SK-N-SH treated with all-trans-retinoic acid at 6 μM for 48 hours (cell line): ENCODE measurements around the gene APOB.

Source experiments
- ATAC-seq: fragments of 200-7000 bp; cut with Tn5 transposase; 3 replicates; pipeline ENCODE4 v1.9.1; 2020; ENCODE audit warnings: mild to moderate bottlenecking, moderate library complexity
- ARNTL ChIP-seq: fragments of 450-650 bp; formaldehyde crosslinking; IDR thresholded peaks from 2 replicates; pipeline ENCODE4 v1.5.0; 2020; ENCODE audit warnings: low read depth, mild to moderate bottlenecking, moderate library complexity, borderline replicate concordance
- BACH2 ChIP-seq: fragments of 250-450 bp; sonication (Bioruptor Pico); IDR thresholded peaks from 2 replicates; pipeline ENCODE4 v1.9.0; 2021; ENCODE audit warnings: mild to moderate bottlenecking, borderline replicate concordance
- CSDC2 ChIP-seq: fragments of 250-450 bp; sonication (Bioruptor Pico); IDR thresholded peaks from 2 replicates; pipeline ENCODE4 v1.5.0; 2020; ENCODE audit warnings: mild to moderate bottlenecking, moderate library complexity
- ESRRG ChIP-seq: fragments of 250-450 bp; sonication (Bioruptor Pico); IDR thresholded peaks from 2 replicates; pipeline ENCODE4 v1.6.1; 2021; ENCODE audit warnings: mild to moderate bottlenecking
- GLIS3 ChIP-seq: fragments of 250-450 bp; sonication (Bioruptor Pico); IDR thresholded peaks from 2 replicates; pipeline ENCODE4 v1.5.0; 2020; ENCODE audit warnings: mild to moderate bottlenecking, moderate library complexity
- ISL1 ChIP-seq: fragments of 250-450 bp; sonication (Bioruptor Pico); IDR thresholded peaks from 2 replicates; pipeline ENCODE4 v2.1.2; 2022; ENCODE audit warnings: mild to moderate bottlenecking, moderate library complexity
- OSR1 ChIP-seq: fragments of 250-450 bp; sonication (Bioruptor Pico); IDR thresholded peaks from 2 replicates; pipeline ENCODE4 v1.8.0; 2022; ENCODE audit warnings: moderate library complexity, mild to moderate bottlenecking, inconsistent platforms
- PPARA ChIP-seq: fragments of 250-450 bp; sonication (Bioruptor Pico); IDR thresholded peaks from 2 replicates; pipeline ENCODE4 v1.5.0; 2020; ENCODE audit warnings: mild to moderate bottlenecking, borderline replicate concordance
- RARB ChIP-seq: fragments of 250-450 bp; sonication (Bioruptor Pico); IDR thresholded peaks from 2 replicates; pipeline ENCODE4 v1.8.0; 2021; ENCODE audit warnings: mild to moderate bottlenecking, moderate library complexity
- SNAI2 ChIP-seq: fragments of 250-450 bp; sonication (Bioruptor Pico); IDR thresholded peaks from 2 replicates; pipeline ENCODE4 v1.5.0; 2020; ENCODE audit warnings: mild to moderate bottlenecking, moderate library complexity
- TCF4 ChIP-seq: fragments of 250-450 bp; sonication (Bioruptor Pico); IDR thresholded peaks from 2 replicates; pipeline ENCODE4 v1.8.0; 2021; ENCODE audit warnings: mild to moderate bottlenecking, moderate library complexity, borderline replicate concordance
- TOX ChIP-seq: fragments of 250-450 bp; sonication (Bioruptor Pico); IDR thresholded peaks from 2 replicates; pipeline ENCODE4 v1.8.0; 2021; ENCODE audit warnings: mild to moderate bottlenecking, moderate library complexity, borderline replicate concordance
- ZC3H10 ChIP-seq: fragments of 250-450 bp; sonication (Bioruptor Pico); IDR thresholded peaks from 2 replicates; pipeline ENCODE4 v1.5.1; 2021; ENCODE audit warnings: mild to moderate bottlenecking, moderate library complexity
- ZFP3 ChIP-seq: fragments of 250-450 bp; sonication (Bioruptor Pico); IDR thresholded peaks from 2 replicates; pipeline ENCODE4 v1.5.0; 2020; ENCODE audit warnings: mild to moderate bottlenecking, moderate library complexity
- ZFP30 ChIP-seq: fragments of 450-650 bp; formaldehyde crosslinking; IDR thresholded peaks from 2 replicates; pipeline ENCODE4 v1.5.0; 2022; ENCODE audit warnings: mild to moderate bottlenecking, moderate library complexity
- ZNF565 ChIP-seq: fragments of 450-650 bp; formaldehyde crosslinking; conservative IDR thresholded peaks from 2 replicates; pipeline ENCODE4 v1.5.0; 2020; ENCODE audit warnings: low read depth, mild to moderate bottlenecking, moderate library complexity
- ZNF70 ChIP-seq: fragments of 450-650 bp; formaldehyde crosslinking; IDR thresholded peaks from 2 replicates; pipeline ENCODE4 v1.5.0; 2020; ENCODE audit warnings: mild to moderate bottlenecking, moderate library complexity
- ZNF8 ChIP-seq: fragments of 450-650 bp; formaldehyde crosslinking; IDR thresholded peaks from 2 replicates; pipeline ENCODE4 v1.5.0; 2020; ENCODE audit warnings: mild to moderate bottlenecking, moderate library complexity
- TF ChIP-seq, protein P1 (sequence below): fragments of 250-450 bp; sonication (Bioruptor Pico); IDR thresholded peaks from 2 replicates; pipeline ENCODE4 v1.8.0; 2020; ENCODE audit warnings: mild to moderate bottlenecking, moderate library complexity, borderline replicate concordance
- TF ChIP-seq, protein P2 (sequence below): fragments of 250-450 bp; sonication (Bioruptor Pico); IDR thresholded peaks from 2 replicates; pipeline ENCODE4 v1.8.0; 2021; ENCODE audit warnings: low read depth, mild to moderate bottlenecking, moderate library complexity, borderline replicate concordance
- TF ChIP-seq, protein P3 (sequence below): fragments of 250-450 bp; sonication (Bioruptor Pico); IDR thresholded peaks from 2 replicates; pipeline ENCODE4 v1.5.1; 2020; ENCODE audit warnings: low read depth, mild to moderate bottlenecking, moderate library complexity

The APOB gene

DNA sequence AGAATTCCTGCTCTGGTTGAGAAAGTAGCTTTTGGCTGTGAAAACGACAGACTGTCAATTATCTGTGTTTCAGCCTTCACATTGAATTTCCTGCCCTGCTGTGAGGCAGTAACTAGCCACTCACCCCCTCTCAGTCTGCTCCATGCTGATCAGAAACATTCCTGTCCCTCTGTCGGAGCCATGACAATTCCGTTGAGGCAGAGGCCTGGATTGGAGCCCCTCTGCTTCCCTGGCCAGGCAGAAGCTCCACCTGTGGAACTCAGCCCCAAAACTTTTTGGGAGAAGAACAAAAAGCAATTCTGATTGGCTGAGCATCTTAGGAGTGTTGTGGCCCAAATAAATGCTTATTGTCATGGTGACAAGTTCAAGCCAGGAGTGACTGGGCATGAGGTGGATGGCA lies 60.0 kb downstream of the APOB start:
- no peak for ATAC-seq
- TF ChIP-seq ZNF70 (CRISPR knock-in tag) (no peak), TOX (CRISPR knock-in tag) (no peak), ARNTL (CRISPR knock-in tag) (no peak), SNAI2 (CRISPR knock-in tag) (no peak), ZNF8 (CRISPR knock-in tag) (no peak)

DNA sequence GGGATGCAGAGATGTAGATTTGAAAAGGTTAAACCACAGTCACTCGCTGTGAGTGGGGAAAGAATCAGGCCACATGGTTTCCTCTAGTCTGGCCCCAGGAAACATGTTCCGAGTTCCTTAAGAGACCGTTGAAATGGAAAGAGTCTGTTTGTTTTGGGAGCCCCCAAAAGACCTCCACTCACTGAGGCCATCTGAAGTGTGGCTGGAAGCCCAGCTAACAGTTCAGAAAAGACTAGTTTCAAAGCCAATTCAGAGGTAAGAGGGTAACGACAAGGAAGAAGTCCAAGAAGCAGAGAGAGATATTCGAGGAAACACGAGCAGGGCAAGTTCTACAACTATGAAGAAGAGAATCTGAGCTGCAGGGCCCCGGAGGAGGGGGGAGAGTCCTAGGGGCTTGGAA lies 61.0 kb downstream of the APOB start:
- no peak for TF ChIP-seq GLIS3
- TF ChIP-seq OSR1 = no peak
- no peak for TF ChIP-seq ISL1 (CRISPR knock-in tag)
- no peak for ATAC-seq

DNA sequence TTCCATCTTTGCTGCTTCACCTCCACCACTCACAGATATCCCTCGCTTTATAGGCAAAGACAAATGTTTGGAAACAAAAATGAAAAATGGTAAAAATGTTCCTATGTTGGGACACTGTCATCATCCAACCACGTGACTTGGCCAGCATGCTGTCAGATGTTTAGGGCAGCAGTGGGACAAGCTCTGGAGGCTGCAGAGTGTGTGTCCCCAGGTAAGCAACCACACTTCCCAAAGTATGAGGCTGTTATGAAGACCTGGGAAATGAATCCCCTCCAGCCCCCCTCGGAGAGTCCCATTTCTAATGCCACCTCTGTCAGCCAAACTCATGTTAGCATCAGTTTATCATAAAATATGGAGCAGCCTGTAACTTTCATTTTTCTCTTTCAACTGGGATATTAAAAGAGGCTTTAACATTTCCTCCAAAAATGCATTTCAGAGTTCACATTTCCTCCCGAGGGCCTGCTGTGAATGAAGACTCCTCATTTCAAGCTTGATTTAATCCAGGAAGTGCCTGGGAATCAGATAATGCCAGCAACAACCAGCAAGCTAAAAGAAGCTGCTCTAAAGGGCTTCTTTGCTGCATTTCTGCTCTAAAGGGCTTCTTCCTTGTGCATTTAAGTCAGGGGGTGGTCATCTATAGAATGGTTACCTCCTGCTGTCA lies 66.2 kb downstream of the APOB start:
- TF ChIP-seq ISL1 (CRISPR knock-in tag) = no peak
- TF ChIP-seq ZFP30 (CRISPR knock-in tag) = no peak

DNA sequence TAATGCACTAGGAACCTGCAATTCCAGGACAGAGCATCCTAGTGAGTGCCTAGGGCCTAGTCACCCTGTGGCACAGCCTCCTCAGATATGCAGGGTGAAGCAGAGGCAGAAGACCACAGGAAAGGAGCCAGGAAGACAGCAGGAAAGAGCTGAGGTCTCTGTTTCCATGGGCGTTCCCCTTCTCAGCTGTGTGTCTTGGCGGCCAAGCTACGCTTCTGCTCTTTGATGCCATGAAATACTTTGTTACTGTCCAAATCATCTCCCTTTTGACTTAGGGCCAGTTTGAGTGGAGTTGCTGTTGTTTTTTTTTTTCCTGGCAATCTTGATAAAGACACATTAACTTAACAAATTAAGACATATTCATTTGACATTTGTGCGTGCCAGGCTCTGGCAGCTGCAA lies 67.3 kb downstream of the APOB start:
- TF ChIP-seq ZNF70 (CRISPR knock-in tag) = no peak
- no peak for TF ChIP-seq RARB
- TF ChIP-seq ESRRG (CRISPR knock-in tag) = no peak
- TF ChIP-seq ZC3H10 = no peak
- no peak for TF ChIP-seq SNAI2 (CRISPR knock-in tag)
- no peak for TF ChIP-seq ISL1 (CRISPR knock-in tag)
- no peak for TF ChIP-seq TOX (CRISPR knock-in tag)
- no peak for TF ChIP-seq OSR1
- TF ChIP-seq GLIS3 = no peak
- TF ChIP-seq, protein P1, sequence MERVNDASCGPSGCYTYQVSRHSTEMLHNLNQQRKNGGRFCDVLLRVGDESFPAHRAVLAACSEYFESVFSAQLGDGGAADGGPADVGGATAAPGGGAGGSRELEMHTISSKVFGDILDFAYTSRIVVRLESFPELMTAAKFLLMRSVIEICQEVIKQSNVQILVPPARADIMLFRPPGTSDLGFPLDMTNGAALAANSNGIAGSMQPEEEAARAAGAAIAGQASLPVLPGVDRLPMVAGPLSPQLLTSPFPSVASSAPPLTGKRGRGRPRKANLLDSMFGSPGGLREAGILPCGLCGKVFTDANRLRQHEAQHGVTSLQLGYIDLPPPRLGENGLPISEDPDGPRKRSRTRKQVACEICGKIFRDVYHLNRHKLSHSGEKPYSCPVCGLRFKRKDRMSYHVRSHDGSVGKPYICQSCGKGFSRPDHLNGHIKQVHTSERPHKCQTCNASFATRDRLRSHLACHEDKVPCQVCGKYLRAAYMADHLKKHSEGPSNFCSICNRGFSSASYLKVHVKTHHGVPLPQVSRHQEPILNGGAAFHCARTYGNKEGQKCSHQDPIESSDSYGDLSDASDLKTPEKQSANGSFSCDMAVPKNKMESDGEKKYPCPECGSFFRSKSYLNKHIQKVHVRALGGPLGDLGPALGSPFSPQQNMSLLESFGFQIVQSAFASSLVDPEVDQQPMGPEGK (CRISPR knock-in tag) = no peak
- TF ChIP-seq, protein P2, sequence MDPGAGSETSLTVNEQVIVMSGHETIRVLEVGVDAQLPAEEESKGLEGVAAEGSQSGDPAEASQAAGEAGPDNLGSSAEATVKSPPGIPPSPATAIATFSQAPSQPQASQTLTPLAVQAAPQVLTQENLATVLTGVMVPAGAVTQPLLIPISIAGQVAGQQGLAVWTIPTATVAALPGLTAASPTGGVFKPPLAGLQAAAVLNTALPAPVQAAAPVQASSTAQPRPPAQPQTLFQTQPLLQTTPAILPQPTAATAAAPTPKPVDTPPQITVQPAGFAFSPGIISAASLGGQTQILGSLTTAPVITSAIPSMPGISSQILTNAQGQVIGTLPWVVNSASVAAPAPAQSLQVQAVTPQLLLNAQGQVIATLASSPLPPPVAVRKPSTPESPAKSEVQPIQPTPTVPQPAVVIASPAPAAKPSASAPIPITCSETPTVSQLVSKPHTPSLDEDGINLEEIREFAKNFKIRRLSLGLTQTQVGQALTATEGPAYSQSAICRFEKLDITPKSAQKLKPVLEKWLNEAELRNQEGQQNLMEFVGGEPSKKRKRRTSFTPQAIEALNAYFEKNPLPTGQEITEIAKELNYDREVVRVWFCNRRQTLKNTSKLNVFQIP = no peak
- no peak for TF ChIP-seq ARNTL (CRISPR knock-in tag)
- no peak for TF ChIP-seq PPARA (CRISPR knock-in tag)
- TF ChIP-seq ZFP3 (CRISPR knock-in tag) = no peak
- TF ChIP-seq, protein P3, sequence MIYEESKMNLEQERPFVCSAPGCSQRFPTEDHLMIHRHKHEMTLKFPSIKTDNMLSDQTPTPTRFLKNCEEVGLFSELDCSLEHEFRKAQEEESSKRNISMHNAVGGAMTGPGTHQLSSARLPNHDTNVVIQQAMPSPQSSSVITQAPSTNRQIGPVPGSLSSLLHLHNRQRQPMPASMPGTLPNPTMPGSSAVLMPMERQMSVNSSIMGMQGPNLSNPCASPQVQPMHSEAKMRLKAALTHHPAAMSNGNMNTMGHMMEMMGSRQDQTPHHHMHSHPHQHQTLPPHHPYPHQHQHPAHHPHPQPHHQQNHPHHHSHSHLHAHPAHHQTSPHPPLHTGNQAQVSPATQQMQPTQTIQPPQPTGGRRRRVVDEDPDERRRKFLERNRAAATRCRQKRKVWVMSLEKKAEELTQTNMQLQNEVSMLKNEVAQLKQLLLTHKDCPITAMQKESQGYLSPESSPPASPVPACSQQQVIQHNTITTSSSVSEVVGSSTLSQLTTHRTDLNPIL (CRISPR knock-in tag) = no peak
- no peak for TF ChIP-seq ZNF8 (CRISPR knock-in tag)
- TF ChIP-seq ZFP30 (CRISPR knock-in tag) = no peak
- TF ChIP-seq TCF4 (CRISPR knock-in tag) = no peak
- TF ChIP-seq BACH2 (CRISPR knock-in tag) = no peak
- no peak for ATAC-seq

More for the DNA sequence above, 66.2 kb downstream of the APOB start:
- no peak for ATAC-seq

DNA sequence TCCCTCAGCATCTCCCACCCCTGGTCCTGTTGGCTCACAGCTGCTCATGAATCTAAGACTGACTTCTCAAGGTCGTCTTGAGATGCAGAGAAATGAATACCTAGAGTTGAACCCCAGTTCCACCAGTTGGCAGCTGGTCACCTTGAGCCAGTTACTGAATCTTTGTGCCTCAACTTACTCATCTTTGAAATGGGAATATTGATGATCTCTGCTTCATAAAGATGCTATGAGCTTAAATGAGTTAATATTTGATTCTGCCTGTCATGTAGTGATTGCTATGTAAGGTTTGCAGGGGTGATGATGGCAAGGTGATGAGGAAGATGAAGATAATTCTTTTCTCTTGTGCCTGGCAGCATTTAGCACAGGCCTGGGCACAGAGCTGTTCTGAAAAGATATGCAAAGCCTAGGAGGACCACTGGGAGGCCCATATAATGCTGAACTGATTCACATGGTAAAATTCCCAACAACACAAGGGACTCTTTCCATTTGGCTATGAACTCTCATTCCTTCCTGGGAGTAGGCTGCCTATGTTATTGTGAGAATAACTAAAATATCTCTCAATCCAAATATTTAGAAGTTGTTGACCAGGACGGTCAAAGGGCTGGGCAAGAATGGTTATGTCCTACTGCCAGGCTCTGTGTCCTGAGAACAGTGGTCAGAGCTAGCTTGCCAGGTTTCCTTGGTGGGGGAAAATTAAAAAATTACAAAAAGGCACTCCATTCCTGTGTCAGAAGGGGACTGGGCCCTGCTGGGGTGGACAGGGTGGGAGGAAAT lies 70.9 kb downstream of the APOB start:
- no peak for TF ChIP-seq ZFP3 (CRISPR knock-in tag)
- no peak for TF ChIP-seq RARB
- no peak for TF ChIP-seq ESRRG (CRISPR knock-in tag)
- TF ChIP-seq, all 23 proteins: peak for 0
- no peak for ATAC-seq

DNA sequence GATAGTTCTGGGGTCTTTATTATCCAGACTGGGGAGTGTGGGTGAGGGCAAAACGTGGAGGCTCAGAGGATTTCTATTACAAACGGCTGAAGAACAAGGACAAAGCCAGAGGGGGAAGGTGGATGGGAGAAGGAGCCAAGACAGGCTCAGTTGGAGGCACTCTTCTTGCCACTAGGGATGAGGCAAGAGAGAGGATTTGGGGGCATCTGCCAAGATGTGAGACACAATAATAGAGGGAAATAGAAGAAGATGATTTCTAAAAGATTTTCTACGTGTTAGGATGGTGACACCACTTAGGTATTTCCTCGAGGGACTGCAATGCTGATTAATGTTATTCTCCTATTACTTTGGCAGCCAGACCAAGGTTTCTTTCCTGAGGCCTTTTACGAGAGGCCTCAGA lies 71.8 kb downstream of the APOB start:
- TF ChIP-seq ISL1 (CRISPR knock-in tag) = no peak
- no peak for TF ChIP-seq ZC3H10
- TF ChIP-seq OSR1 = no peak
- TF ChIP-seq, protein P1 (CRISPR knock-in tag) = no peak
- no peak for TF ChIP-seq ZNF70 (CRISPR knock-in tag)
- no peak for TF ChIP-seq ZNF8 (CRISPR knock-in tag)
- TF ChIP-seq TOX (CRISPR knock-in tag) = no peak
- no peak for TF ChIP-seq TCF4 (CRISPR knock-in tag)
- TF ChIP-seq, protein P3 (CRISPR knock-in tag) = no peak
- TF ChIP-seq ZNF565 (CRISPR knock-in tag) = no peak
- no peak for TF ChIP-seq BACH2 (CRISPR knock-in tag)
- no peak for TF ChIP-seq CSDC2
- TF ChIP-seq GLIS3 = no peak
- no peak for TF ChIP-seq ESRRG (CRISPR knock-in tag)
- TF ChIP-seq, all 23 proteins: peak for 0
- ATAC-seq = no peak
